Choroid plexus epithelial cell (primary cell): ENCODE measurements around the gene GALK2.
A peak's percentile ranks its signal among the peaks of the same experiment; 100 is the strongest.
"Not testable (repeated sequence)": the region's sequence is repeated elsewhere in the genome, so short reads cannot be mapped to it uniquely, and the experiment has no call there.

Experiments used
- DNase-seq: peaks from one replicate; pipeline ENCODE4 v3.0.0-alpha.2; 2010; ENCODE audit warnings: low read depth
- H3K4me3 ChIP-seq: 2 replicates; pipeline ENCODE4 v1.5.1; 2011; ENCODE audit warnings: low read depth, mild to moderate bottlenecking, control low read depth, low read length, moderate library complexity
- TF ChIP-seq, protein P1 (sequence below): conservative IDR thresholded peaks from 2 replicates; pipeline ENCODE4 v1.5.1; 2011; ENCODE audit warnings: low read depth, mild to moderate bottlenecking, control low read depth, inconsistent platforms, low read length, moderate library complexity

The GALK2 gene

DNA sequence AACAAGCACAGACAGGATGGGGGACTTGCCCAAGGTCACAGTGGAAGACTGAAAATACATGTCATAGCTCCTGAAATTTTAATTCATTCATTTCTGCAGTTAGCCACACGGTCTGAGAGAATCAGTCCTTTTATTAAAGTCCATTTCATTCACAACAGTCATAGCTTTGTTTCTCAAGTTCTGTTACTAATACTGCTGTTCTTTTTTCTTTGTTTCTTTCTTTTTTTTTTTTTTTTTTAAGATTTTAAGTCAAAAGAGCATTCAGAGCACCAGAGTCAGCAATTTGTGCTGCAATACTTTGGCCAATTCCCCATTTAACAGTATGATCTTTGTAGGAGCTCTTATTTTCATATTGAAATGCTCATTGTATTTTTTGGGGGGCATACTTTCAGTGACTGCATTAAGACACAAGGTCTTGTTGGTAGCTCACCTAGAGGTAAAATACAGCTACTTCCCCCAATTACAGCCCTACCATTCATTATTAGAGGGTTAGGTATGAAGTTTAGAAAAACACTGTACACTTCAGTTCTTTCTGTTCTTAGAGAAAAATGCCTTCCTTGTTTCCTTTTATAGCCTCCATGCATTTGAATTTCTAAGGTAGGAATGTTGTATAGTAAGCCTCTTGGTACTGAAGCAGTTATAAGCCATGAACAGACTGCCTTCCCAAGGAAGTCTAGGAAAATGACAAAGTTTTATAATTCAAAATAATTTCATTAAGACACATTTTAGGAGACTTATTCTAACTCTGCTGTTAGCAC is 9.6 kb downstream of the GALK2 start:
- no peak overlapping the region for H3K4me3 ChIP-seq
- TF ChIP-seq, protein P1, sequence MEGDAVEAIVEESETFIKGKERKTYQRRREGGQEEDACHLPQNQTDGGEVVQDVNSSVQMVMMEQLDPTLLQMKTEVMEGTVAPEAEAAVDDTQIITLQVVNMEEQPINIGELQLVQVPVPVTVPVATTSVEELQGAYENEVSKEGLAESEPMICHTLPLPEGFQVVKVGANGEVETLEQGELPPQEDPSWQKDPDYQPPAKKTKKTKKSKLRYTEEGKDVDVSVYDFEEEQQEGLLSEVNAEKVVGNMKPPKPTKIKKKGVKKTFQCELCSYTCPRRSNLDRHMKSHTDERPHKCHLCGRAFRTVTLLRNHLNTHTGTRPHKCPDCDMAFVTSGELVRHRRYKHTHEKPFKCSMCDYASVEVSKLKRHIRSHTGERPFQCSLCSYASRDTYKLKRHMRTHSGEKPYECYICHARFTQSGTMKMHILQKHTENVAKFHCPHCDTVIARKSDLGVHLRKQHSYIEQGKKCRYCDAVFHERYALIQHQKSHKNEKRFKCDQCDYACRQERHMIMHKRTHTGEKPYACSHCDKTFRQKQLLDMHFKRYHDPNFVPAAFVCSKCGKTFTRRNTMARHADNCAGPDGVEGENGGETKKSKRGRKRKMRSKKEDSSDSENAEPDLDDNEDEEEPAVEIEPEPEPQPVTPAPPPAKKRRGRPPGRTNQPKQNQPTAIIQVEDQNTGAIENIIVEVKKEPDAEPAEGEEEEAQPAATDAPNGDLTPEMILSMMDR = no peak
- no peak for DNase-seq

- TF ChIP-seq, protein P1 = no peak
- H3K4me3 ChIP-seq = no peak overlapping the region
- DNase-seq = no peak
These were observed 12.1 kb downstream of the GALK2 start for GRCh38 chr15:49182128-49182527.

DNA sequence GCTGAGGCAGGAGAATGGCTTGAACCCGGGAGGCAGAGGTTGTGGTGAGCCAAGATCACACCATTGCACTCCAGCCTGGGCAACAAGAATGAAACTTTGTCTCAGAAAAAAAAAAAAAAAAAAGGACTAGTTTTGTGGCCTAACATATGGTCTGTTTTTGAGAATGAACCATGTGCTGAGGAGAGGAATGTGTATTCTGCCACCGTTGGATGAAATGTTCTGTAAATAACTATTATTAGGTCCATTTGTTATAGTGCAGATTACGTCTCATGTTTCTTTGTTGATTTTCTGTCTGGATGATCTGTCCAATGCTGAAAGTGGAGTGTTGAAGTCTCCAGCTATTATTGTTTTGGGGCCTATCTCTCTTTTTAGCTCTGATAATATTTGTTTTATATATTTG is 13.7 kb downstream of the GALK2 start:
- DNase-seq = peak; percentile 10
- H3K4me3 ChIP-seq = not testable (repeated sequence)

GRCh38 chr15:49185473-49185872 is 15.4 kb downstream of the GALK2 start:
- no peak for DNase-seq
- H3K4me3 ChIP-seq = no peak overlapping the region
- TF ChIP-seq, protein P1 = no peak

DNA sequence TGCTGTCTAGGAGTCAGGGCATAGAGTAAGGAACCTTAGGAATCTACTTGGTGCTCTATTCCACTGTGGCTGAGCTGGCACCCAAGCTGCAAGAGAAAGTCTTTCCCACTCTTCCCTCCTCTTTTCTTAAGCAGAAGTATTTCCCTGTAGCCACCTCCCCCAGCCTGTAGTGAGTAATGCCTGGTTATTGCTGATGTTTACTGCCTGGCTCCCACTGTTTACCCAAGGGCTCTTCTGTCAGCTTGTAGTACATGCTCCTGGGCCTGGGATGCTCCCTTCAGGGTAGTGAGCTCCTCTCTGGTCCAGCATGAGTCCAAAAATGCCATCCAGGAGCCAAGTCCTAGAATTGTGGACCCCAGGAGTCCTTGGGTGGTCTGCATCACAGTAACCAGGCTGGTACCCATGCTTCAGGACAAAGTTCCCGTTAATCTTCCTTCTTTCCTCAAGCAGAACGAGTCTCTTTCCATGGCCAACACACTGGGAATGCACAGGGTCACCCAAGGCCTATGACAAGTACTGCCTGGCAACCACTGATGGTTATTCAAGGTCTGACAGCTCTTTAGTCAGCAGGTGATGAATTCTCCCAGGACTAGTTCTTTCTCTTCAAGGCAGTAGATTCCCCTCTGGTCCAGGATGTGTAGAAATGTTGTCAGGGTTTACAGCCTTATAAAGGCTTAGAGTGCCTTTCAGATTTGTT is 17.6 kb downstream of the GALK2 start:
- peak; percentile 33 for DNase-seq
- H3K4me3 ChIP-seq = no peak overlapping the region
- TF ChIP-seq, protein P1 = no peak

- no peak overlapping the region for H3K4me3 ChIP-seq
- no peak for DNase-seq
- TF ChIP-seq, protein P1 = no peak
These were observed 18.9 kb downstream of the GALK2 start for GRCh38 chr15:49188933-49189332.

DNA sequence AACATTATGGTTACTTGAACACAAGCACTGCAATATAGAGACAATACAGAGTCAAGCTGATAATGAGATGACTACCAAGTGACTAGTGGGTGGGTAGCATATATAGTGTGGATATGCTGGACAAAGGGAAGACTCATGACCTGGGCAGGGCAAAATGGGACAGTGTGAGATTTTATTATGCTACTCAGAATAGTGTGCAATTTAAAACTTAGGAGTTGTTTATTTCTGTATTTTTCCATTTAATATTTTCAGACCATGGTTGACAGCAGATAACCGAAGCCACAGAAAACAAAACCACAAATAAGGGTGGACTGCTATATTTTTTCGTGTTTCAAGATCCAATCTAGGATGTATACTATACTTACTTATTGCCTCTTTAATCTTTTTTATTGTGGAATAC is 19.6 kb downstream of the GALK2 start:
- H3K4me3 ChIP-seq = no peak overlapping the region
- no peak for DNase-seq
- TF ChIP-seq, protein P1 = no peak
